Endothelial cell of umbilical vein (primary cell): ENCODE measurements around the gene AKAP13. TPM values are rescaled to one million over a fixed set of nuclear protein-coding genes. Genes with fewer than 3 reads are reported as not detected.

Source experiments
- BruUV-seq: library from RNA; stranded (reverse); fragments of 400-500 nt; replicated peaks from 2 replicates; lab custom pipeline; 2021; lab: Mats Ljungman, UMichigan
- CTCF ChIA-PET: fragments of 300-600, 350-600 bp; sonication (Branson Sonifier 250); formaldehyde crosslinking; loops from one replicate; lab custom pipeline; 2021; ENCODE audit warnings: antibody characterized with exemption, inconsistent platforms; lab: Charles Lee
- POLR2A ChIA-PET: fragments of 300-600, 350-600 bp; sonication (Branson Sonifier 250); formaldehyde crosslinking; loops from one replicate; lab custom pipeline; 2021; ENCODE audit warnings: antibody characterized with exemption, inconsistent platforms; lab: Charles Lee
- DNase-seq: peaks from one replicate; pipeline ENCODE4 v3.0.0-alpha.2; 2011; ENCODE audit warnings: low read depth, low spot score
- FAIRE-seq: peaks from 2 replicates; lab custom pipeline; 2011; peaks lifted over from hg19 to GRCh38; lab: Jason Lieb, UNC
- H2AFZ ChIP-seq: 2 replicates; pipeline ENCODE4 v1.6.0; 2012; ENCODE audit warnings: low read depth, low read length, control low read depth, inconsistent platforms
- H3K27ac ChIP-seq: 2 replicates; pipeline ENCODE4 v1.5.1; 2011; ENCODE audit warnings: low read depth, mild to moderate bottlenecking, control low read depth, low read length, moderate library complexity; ENCODE audit not compliant: insufficient read depth
- H3K27me3 ChIP-seq, 2 experiments: 2 replicates each; pipeline versions ENCODE4 v1.6.0 to v1.6.1; 2011; ENCODE audit warnings: low read length in 2 of 2, mixed read lengths in 1 of 2; ENCODE audit not compliant: control insufficient read depth in 2 of 2, insufficient read depth in 2 of 2
- H3K36me3 ChIP-seq, 2 experiments: 2 replicates in 1 of 2; 3 replicates in 1 of 2; pipeline ENCODE4 v1.5.1; 2011; ENCODE audit warnings: low read length in 2 of 2, mild to moderate bottlenecking in 1 of 2, moderate library complexity in 1 of 2; ENCODE audit not compliant: control insufficient read depth in 2 of 2, insufficient read depth in 2 of 2; ENCODE audit errors: extremely low read depth in 1 of 2
- H3K4me1 ChIP-seq: 3 replicates; pipeline ENCODE4 v1.5.1; 2011; ENCODE audit warnings: mild to moderate bottlenecking, low read length; ENCODE audit not compliant: control insufficient read depth, insufficient read depth; ENCODE audit errors: extremely low read depth
- H3K4me2 ChIP-seq: 2 replicates; pipeline ENCODE4 v1.6.1; 2011; ENCODE audit warnings: low read length, control low read depth, mixed read lengths; ENCODE audit not compliant: insufficient read depth
- H3K4me3 ChIP-seq, 3 experiments: fragments of 200-600 bp in 1 of 3; sonication (generic), shearing (Covaris generic) in 1 of 3; replicated peaks in 1 of 3; 2 replicates each; pipeline ENCODE4 v1.5.1; 2011 to 2016; ENCODE audit warnings: control low read depth in 3 of 3, low read length in 3 of 3, mild to moderate bottlenecking in 2 of 3, inconsistent platforms in 1 of 3, low read depth in 1 of 3, moderate library complexity in 1 of 3; ENCODE audit not compliant: insufficient read depth in 1 of 3
- H3K79me2 ChIP-seq: 2 replicates; pipeline ENCODE4 v1.6.0; 2012; ENCODE audit warnings: low read length, inconsistent platforms; ENCODE audit not compliant: control insufficient read depth, insufficient read depth
- H3K9ac ChIP-seq: replicated peaks from 2 replicates; pipeline ENCODE3; 2011; ENCODE audit warnings: low read length, control low read depth; ENCODE audit not compliant: insufficient read depth; ENCODE audit errors: extremely low read depth
- H3K9me1 ChIP-seq: replicated peaks from 3 replicates; pipeline ENCODE4 v1.6.0; 2011; ENCODE audit warnings: mild to moderate bottlenecking, low read length; ENCODE audit not compliant: control insufficient read depth, insufficient read depth; ENCODE audit errors: extremely low read depth
- H3K9me3 ChIP-seq: replicated peaks from 2 replicates; pipeline ENCODE4 v1.5.1; 2012; ENCODE audit warnings: low read length, inconsistent platforms; ENCODE audit not compliant: control insufficient read depth, insufficient read depth
- H4K20me1 ChIP-seq: replicated peaks from 2 replicates; pipeline ENCODE3; 2011; ENCODE audit warnings: mild to moderate bottlenecking, low read length; ENCODE audit not compliant: control insufficient read depth, insufficient read depth; ENCODE audit errors: extremely low read depth
- CTCF ChIP-seq, 2 donors: IDR thresholded peaks; 1 replicate in 1 of 2; 2 replicates in 1 of 2; pipeline ENCODE4 v1.5.1; 2011; ENCODE audit warnings: low read length in 2 of 2, mild to moderate bottlenecking in 2 of 2, moderate library complexity in 2 of 2, control low read depth in 1 of 2, inconsistent platforms in 1 of 2, low read depth in 1 of 2; ENCODE audit not compliant: insufficient read depth in 1 of 2; ENCODE audit errors: extremely low read depth in 1 of 2
- EZH2 ChIP-seq: IDR thresholded peaks from 2 replicates; pipeline ENCODE4 v1.6.1; 2012; ENCODE audit warnings: borderline replicate concordance, low read depth, mild to moderate bottlenecking, moderate library complexity, low read length, inconsistent platforms; ENCODE audit not compliant: severe bottlenecking
- FOS ChIP-seq: IDR thresholded peaks from 2 replicates; pipeline ENCODE4 v1.6.1; 2011; ENCODE audit warnings: mild to moderate bottlenecking, low read length, moderate library complexity, borderline replicate concordance; ENCODE audit not compliant: insufficient read depth
- GATA2 ChIP-seq: IDR thresholded peaks from 2 replicates; pipeline ENCODE4 v1.7.0; 2011; ENCODE audit warnings: low read depth, mild to moderate bottlenecking, moderate library complexity, mixed read lengths, low read length; ENCODE audit not compliant: insufficient read length, insufficient read depth
- JUN ChIP-seq: IDR thresholded peaks from 2 replicates; pipeline ENCODE4 v1.6.1; 2011; ENCODE audit warnings: borderline replicate concordance, low read depth; ENCODE audit not compliant: insufficient read length, insufficient read depth
- MAX ChIP-seq: IDR thresholded peaks from 2 replicates; pipeline ENCODE4 v1.6.1; 2011; ENCODE audit not compliant: insufficient read depth, insufficient read length
- MYC ChIP-seq: IDR thresholded peaks from one replicate; pipeline ENCODE4 v1.6.1; 2011; ENCODE audit warnings: mild to moderate bottlenecking, low read depth, low read length
- POLR2A ChIP-seq: IDR thresholded peaks from 2 replicates; pipeline ENCODE4 v1.6.1; 2012; ENCODE audit warnings: low read depth, mild to moderate bottlenecking, control low read depth, low read length
- POLR2AphosphoS5 ChIP-seq: IDR thresholded peaks from 2 replicates; pipeline ENCODE4 v1.6.1; 2012; ENCODE audit warnings: low read depth, mild to moderate bottlenecking, control low read depth, low read length, moderate library complexity; ENCODE audit not compliant: insufficient read depth
- dilution Hi-C: fragments of 300-500 bp; cut with MboI; formaldehyde crosslinking; loops from one replicate; pipeline ENCODE4 v1.15.0; 2019; ENCODE audit warnings: low sequenced_read_pairs; ENCODE audit not compliant: extremely low pct_ligation_motif_present
- intact Hi-C: fragments of 100-400 bp; cut with micrococcal nuclease; formaldehyde crosslinking; loops from one replicate; pipeline ENCODE4 v1.10.0; 2022
- polyA plus RNA-seq, 4 experiments: library from polyadenylated mRNA; depleted of rRNA in 3 of 4; stranded (reverse) in 3 of 4; unstranded in 1 of 4; fragments of >200 nt; gene quantifications; 2 replicates each; pipeline versions ENCODE4 v1.2.1 to v1.2.3, GENCODE V29; 2011 to 2012; ENCODE audit warnings: missing spikeins in 1 of 4
- total RNA-seq: library from RNA; stranded (reverse); gene quantifications from 2 replicates; pipeline ENCODE4 v1.2.3, GENCODE V29; 2021

Gene AKAP13
- total and polyA plus RNA-seq, 2 donors (not counting 3 experiments of a cell fraction or from before 2014, with no cell fraction given), result 22.8 to 87.8 TPM

GRCh38 chr15:85498471-85498870, 118.1 kb downstream of the AKAP13 start:
- Histone ChIP-seq H3K79me2 (peaks cover 30% of the 10 kb centered on the region), H3K9ac (no peak overlapping the region), H3K9me1 (no peaks in the 10 kb centered on the region), H3K4me3 (no peak overlapping the region), H3K4me2 (no peak overlapping the region), H3K27ac (no peak overlapping the region), H2AFZ (no peak overlapping the region), H3K36me3 (no peaks in the 10 kb centered on the region), H3K27me3 (no peaks in the 10 kb centered on the region), H4K20me1 (no peaks in the 10 kb centered on the region), H3K4me1 (peaks cover 27% of the 10 kb centered on the region), H3K9me3 (no peaks in the 10 kb centered on the region)
- dilution Hi-C loops, result no loop called here
- POLR2A ChIA-PET, result no interaction called here
- no peak for DNase-seq
- TF ChIP-seq GATA2 (no peak), POLR2AphosphoS5 (no peak), MAX (no peak), POLR2A (no peak)
- no TSS peak for BruUV-seq
- intact Hi-C loops, result loop anchor here (10.0 kb wide), 1 partner anchor 206 kb away; no protein-coding TSS in a partner anchor
- CTCF ChIA-PET, result interaction anchor here (1.0 to 1.7 kb wide), 4 partner anchors 9 to 202 kb away, joined by 3 to 6 read pairs (median 6); no protein-coding TSS in a partner anchor
- FAIRE-seq, result no peak

- Histone ChIP-seq H3K4me1 (peaks cover 21% of the 10 kb centered on the region), H3K36me3 (no peaks in the 10 kb centered on the region), H3K4me2 (no peak overlapping the region), H4K20me1 (no peaks in the 10 kb centered on the region), H3K9me1 (no peaks in the 10 kb centered on the region), H3K27ac (no peak overlapping the region), H3K9ac (no peak overlapping the region), H3K79me2 (peaks cover 30% of the 10 kb centered on the region), H2AFZ (no peak overlapping the region), H3K4me3 (no peak overlapping the region), H3K9me3 (no peaks in the 10 kb centered on the region), H3K27me3 (no peaks in the 10 kb centered on the region)
- TF ChIP-seq CTCF (IDR thresholded peaks at IDR 0.05; ENCODE audit: extremely low read depth in 1 of 2, insufficient read depth in 1 of 2, low read depth in 1 of 2, low read length in 2 of 2) (no peak), MYC (no peak), GATA2 (no peak), EZH2 (no peak), POLR2A (no peak), MAX (no peak), FOS (no peak), JUN (no peak), POLR2AphosphoS5 (no peak)
- dilution Hi-C loops, result no loop called here
- FAIRE-seq (no peak), DNase-seq (no peak)
- POLR2A ChIA-PET, result no interaction called here
- BruUV-seq, result no TSS peak
- CTCF ChIA-PET, result interaction anchor here (1.1 to 2.1 kb wide), 2 partner anchors 9 to 203 kb away, joined by 3 to 7 read pairs; no protein-coding TSS in a partner anchor
- intact Hi-C loops, result loop anchor here (10.0 kb wide), 1 partner anchor 205 kb away; no protein-coding TSS in a partner anchor
Observed at GRCh38 chr15:85499371-85499887, 119.0 kb downstream of the AKAP13 start.
